Liver (tissue), 9 donors: ENCODE results near the gene LRRC32. TPM values are rescaled to one million over a fixed set of nuclear protein-coding genes. Genes with fewer than 3 reads are reported as not detected.

Experiments used
- DNase-seq: peaks from one replicate; pipeline ENCODE4 v3.0.0-alpha.2; 2017; ENCODE audit warnings: low spot score
- H3K27ac ChIP-seq, 2 donors: one replicate each; pipeline ENCODE4 v1.7.0; 2013; ENCODE audit warnings: inconsistent platforms in 2 of 2, low read length in 2 of 2, control low read depth in 1 of 2, low read depth in 1 of 2, mild to moderate bottlenecking in 1 of 2
- H3K27me3 ChIP-seq, 4 donors: one replicate each; pipeline versions ENCODE4 v1.6.1 to v1.7.0; 2013; ENCODE audit warnings: low read length in 3 of 4, inconsistent platforms in 1 of 4, mild to moderate bottlenecking in 1 of 4, moderate library complexity in 1 of 4; ENCODE audit not compliant: control insufficient read depth in 4 of 4, insufficient read depth in 4 of 4
- H3K36me3 ChIP-seq, 4 donors: one replicate each; pipeline versions ENCODE4 v1.6.1 to v1.7.0; 2013; ENCODE audit warnings: low read length in 3 of 4, mild to moderate bottlenecking in 3 of 4, low read depth in 1 of 4, moderate library complexity in 1 of 4; ENCODE audit not compliant: control insufficient read depth in 4 of 4, insufficient read depth in 3 of 4
- H3K4me1 ChIP-seq, 4 donors: one replicate each; pipeline versions ENCODE4 v1.6.1 to v1.7.0; 2013; ENCODE audit warnings: low read length in 3 of 4, mild to moderate bottlenecking in 3 of 4, moderate library complexity in 1 of 4; ENCODE audit not compliant: control insufficient read depth in 4 of 4, insufficient read depth in 4 of 4
- H3K4me3 ChIP-seq, 3 donors: one replicate each; pipeline versions ENCODE4 v1.6.1 to v1.7.0; 2013; ENCODE audit warnings: low read length in 3 of 3, control low read depth in 1 of 3, low read depth in 1 of 3, mild to moderate bottlenecking in 1 of 3
- H3K9ac ChIP-seq, 2 donors: one replicate each; pipeline ENCODE4 v1.7.0; 2013; ENCODE audit warnings: low read length in 2 of 2, mild to moderate bottlenecking in 2 of 2, moderate library complexity in 2 of 2, control low read depth in 1 of 2, low read depth in 1 of 2
- H3K9me3 ChIP-seq, 4 donors: one replicate each; pipeline versions ENCODE4 v1.6.1 to v1.7.0; 2013; ENCODE audit warnings: low read length in 3 of 4; ENCODE audit not compliant: control insufficient read depth in 4 of 4
- EGR1 ChIP-seq, 2 donors: IDR thresholded peaks; 2 replicates each; pipeline ENCODE4 v1.6.1; 2016 to 2018; ENCODE audit warnings: antibody characterized with exemption in 2 of 2, low read depth in 2 of 2
- FOXA1 ChIP-seq: IDR thresholded peaks from 2 replicates; pipeline ENCODE4 v1.6.1; 2016; ENCODE audit warnings: antibody characterized with exemption
- FOXA2 ChIP-seq: IDR thresholded peaks from 2 replicates; pipeline ENCODE4 v1.6.1; 2016; ENCODE audit warnings: antibody characterized with exemption
- GABPA ChIP-seq, 2 donors: IDR thresholded peaks in 1 of 2; conservative IDR thresholded peaks in 1 of 2; 2 replicates each; pipeline ENCODE4 v1.6.1; 2016; ENCODE audit warnings: antibody characterized with exemption in 2 of 2, mild to moderate bottlenecking in 1 of 2, moderate library complexity in 1 of 2
- HNF4A ChIP-seq, 2 donors: conservative IDR thresholded peaks; 2 replicates each; pipeline ENCODE4 v1.6.1; 2016; ENCODE audit warnings: antibody characterized with exemption in 2 of 2, mild to moderate bottlenecking in 2 of 2
- HNF4G ChIP-seq: IDR thresholded peaks from 2 replicates; pipeline ENCODE4 v1.6.1; 2016; ENCODE audit warnings: antibody characterized with exemption
- JUND ChIP-seq, 2 donors: IDR thresholded peaks; 2 replicates each; pipeline ENCODE4 v1.6.1; 2016; ENCODE audit warnings: antibody characterized with exemption in 2 of 2
- MAX ChIP-seq: IDR thresholded peaks from 2 replicates; pipeline ENCODE4 v1.6.1; 2016; ENCODE audit warnings: antibody characterized with exemption
- NR2F2 ChIP-seq: IDR thresholded peaks from 2 replicates; pipeline ENCODE4 v1.6.1; 2016; ENCODE audit warnings: antibody characterized with exemption
- RAD21 ChIP-seq, 2 donors: IDR thresholded peaks; 2 replicates each; pipeline ENCODE4 v1.6.1; 2016; ENCODE audit warnings: antibody characterized with exemption in 2 of 2, mild to moderate bottlenecking in 2 of 2
- RXRA ChIP-seq, 2 donors: IDR thresholded peaks; 2 replicates each; pipeline ENCODE4 v1.6.1; 2017 to 2018; ENCODE audit warnings: antibody characterized with exemption in 2 of 2, mild to moderate bottlenecking in 1 of 2
- SP1 ChIP-seq: IDR thresholded peaks from 2 replicates; pipeline ENCODE4 v1.6.1; 2018; ENCODE audit warnings: antibody characterized with exemption, mild to moderate bottlenecking
- TAF1 ChIP-seq: conservative IDR thresholded peaks from 2 replicates; pipeline ENCODE4 v1.6.1; 2016; ENCODE audit warnings: antibody characterized with exemption, mild to moderate bottlenecking
- YY1 ChIP-seq: IDR thresholded peaks from 2 replicates; pipeline ENCODE4 v1.6.1; 2016; ENCODE audit warnings: antibody characterized with exemption, mild to moderate bottlenecking
- ZBTB33 ChIP-seq: IDR thresholded peaks from 2 replicates; pipeline ENCODE4 v1.6.1; 2016; ENCODE audit warnings: antibody characterized with exemption
- WGBS: extraction: QIAGEN DNeasy Blood & Tissue Kit; methylation state at CpG from one replicate; pipeline ENCODE4 v1.1.7; 2013; 5-methylcytosine and 5-hydroxymethylcytosine counted together
- polyA plus RNA-seq, 2 donors: library from polyadenylated mRNA; stranded (reverse) in 1 of 2; unstranded in 1 of 2; fragments of 200-250 nt in 1 of 2; fragments of >200 nt in 1 of 2; fragmentation: Nextera tagmentation in 1 of 2; extraction: Ambion mirVana in 1 of 2; gene quantifications; one replicate each; pipeline versions ENCODE4 v1.2.1 to v1.2.3, GENCODE V29; 2013 to 2015
- total RNA-seq, 2 donors: library from RNA; depleted of rRNA; stranded (reverse); fragments of >200 nt; gene quantifications; one replicate each; pipeline ENCODE4 v1.2.3, GENCODE V29; 2014
- TF ChIP-seq, protein P1 (sequence below): IDR thresholded peaks from 2 replicates; pipeline ENCODE4 v1.6.1; 2016; ENCODE audit warnings: antibody characterized with exemption
- TF ChIP-seq, protein P2 (sequence below): IDR thresholded peaks from 2 replicates; pipeline ENCODE4 v1.6.1; 2016; ENCODE audit warnings: antibody characterized with exemption, mild to moderate bottlenecking
- TF ChIP-seq, protein P3 (sequence below): fragments of 150-350 bp; IDR thresholded peaks from 2 replicates; pipeline ENCODE4 v1.5.1; 2017; ENCODE audit warnings: improper control_type of control experiment, low read depth, low read length; ENCODE audit not compliant: missing input control
- donor health status: healthy.
- donor health status: healthy.
- donor health status: healthy.
- donor health status: healthy.
- donor health status: healthy.

LRRC32 gene
- total and polyA plus RNA-seq, 4 donors, result 5.4 to 15.4 (median 9.3) TPM

GRCh38 chr11:76627606-76628005 is 42.9 kb downstream of the LRRC32 start (continued):
- TF ChIP-seq, protein P1, sequence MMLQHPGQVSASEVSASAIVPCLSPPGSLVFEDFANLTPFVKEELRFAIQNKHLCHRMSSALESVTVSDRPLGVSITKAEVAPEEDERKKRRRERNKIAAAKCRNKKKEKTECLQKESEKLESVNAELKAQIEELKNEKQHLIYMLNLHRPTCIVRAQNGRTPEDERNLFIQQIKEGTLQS, result no peak
- no peak for TF ChIP-seq FOXA1
- no peak for TF ChIP-seq NR2F2
- TF ChIP-seq RXRA (IDR thresholded peaks at IDR 0.05), result no peak
- no peak for TF ChIP-seq GABPA (IDR thresholded peaks at IDR 0.05 in 1 of 2, conservative IDR thresholded peaks at IDR 0.05 in 1 of 2)
- TF ChIP-seq RAD21 (IDR thresholded peaks at IDR 0.05), result no peak
- TF ChIP-seq HNF4G, result no peak
- TF ChIP-seq TAF1, result no peak
- TF ChIP-seq YY1, result no peak

- no peak overlapping the region for H3K4me3 ChIP-seq
- H3K36me3 ChIP-seq, result no peaks in the 10 kb centered on the region
- no peak overlapping the region for H3K27ac ChIP-seq
- H3K9me3 ChIP-seq, result peaks cover 3 to 12% (median 3%) of the 10 kb centered on the region in 4 donors
- no peaks in the 10 kb centered on the region for H3K27me3 ChIP-seq
- peaks cover 0 to 8% (median 0%) of the 10 kb centered on the region in 4 donors for H3K4me1 ChIP-seq
- 79% methylated on average over 6 of the region's 6 CpGs for WGBS
- no peak overlapping the region for H3K9ac ChIP-seq
- DNase-seq, result peak; percentile 32
- TF ChIP-seq HNF4A (conservative IDR thresholded peaks at IDR 0.05) (no peak), TAF1 (no peak), RXRA (IDR thresholded peaks at IDR 0.05) (no peak), HNF4G (no peak), FOXA1 (no peak), NR2F2 (no peak), GABPA (IDR thresholded peaks at IDR 0.05 in 1 of 2, conservative IDR thresholded peaks at IDR 0.05 in 1 of 2) (no peak), EGR1 (IDR thresholded peaks at IDR 0.05; ENCODE audit: low read depth in 2 of 2) (no peak), MAX (no peak), FOXA2 (no peak), RAD21 (IDR thresholded peaks at IDR 0.05) (no peak), SP1 (no peak), YY1 (no peak), ZBTB33 (no peak), JUND (IDR thresholded peaks at IDR 0.05) (no peak)
- TF ChIP-seq, protein P2, sequence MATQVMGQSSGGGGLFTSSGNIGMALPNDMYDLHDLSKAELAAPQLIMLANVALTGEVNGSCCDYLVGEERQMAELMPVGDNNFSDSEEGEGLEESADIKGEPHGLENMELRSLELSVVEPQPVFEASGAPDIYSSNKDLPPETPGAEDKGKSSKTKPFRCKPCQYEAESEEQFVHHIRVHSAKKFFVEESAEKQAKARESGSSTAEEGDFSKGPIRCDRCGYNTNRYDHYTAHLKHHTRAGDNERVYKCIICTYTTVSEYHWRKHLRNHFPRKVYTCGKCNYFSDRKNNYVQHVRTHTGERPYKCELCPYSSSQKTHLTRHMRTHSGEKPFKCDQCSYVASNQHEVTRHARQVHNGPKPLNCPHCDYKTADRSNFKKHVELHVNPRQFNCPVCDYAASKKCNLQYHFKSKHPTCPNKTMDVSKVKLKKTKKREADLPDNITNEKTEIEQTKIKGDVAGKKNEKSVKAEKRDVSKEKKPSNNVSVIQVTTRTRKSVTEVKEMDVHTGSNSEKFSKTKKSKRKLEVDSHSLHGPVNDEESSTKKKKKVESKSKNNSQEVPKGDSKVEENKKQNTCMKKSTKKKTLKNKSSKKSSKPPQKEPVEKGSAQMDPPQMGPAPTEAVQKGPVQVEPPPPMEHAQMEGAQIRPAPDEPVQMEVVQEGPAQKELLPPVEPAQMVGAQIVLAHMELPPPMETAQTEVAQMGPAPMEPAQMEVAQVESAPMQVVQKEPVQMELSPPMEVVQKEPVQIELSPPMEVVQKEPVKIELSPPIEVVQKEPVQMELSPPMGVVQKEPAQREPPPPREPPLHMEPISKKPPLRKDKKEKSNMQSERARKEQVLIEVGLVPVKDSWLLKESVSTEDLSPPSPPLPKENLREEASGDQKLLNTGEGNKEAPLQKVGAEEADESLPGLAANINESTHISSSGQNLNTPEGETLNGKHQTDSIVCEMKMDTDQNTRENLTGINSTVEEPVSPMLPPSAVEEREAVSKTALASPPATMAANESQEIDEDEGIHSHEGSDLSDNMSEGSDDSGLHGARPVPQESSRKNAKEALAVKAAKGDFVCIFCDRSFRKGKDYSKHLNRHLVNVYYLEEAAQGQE, result no peak
- TF ChIP-seq, protein P3, sequence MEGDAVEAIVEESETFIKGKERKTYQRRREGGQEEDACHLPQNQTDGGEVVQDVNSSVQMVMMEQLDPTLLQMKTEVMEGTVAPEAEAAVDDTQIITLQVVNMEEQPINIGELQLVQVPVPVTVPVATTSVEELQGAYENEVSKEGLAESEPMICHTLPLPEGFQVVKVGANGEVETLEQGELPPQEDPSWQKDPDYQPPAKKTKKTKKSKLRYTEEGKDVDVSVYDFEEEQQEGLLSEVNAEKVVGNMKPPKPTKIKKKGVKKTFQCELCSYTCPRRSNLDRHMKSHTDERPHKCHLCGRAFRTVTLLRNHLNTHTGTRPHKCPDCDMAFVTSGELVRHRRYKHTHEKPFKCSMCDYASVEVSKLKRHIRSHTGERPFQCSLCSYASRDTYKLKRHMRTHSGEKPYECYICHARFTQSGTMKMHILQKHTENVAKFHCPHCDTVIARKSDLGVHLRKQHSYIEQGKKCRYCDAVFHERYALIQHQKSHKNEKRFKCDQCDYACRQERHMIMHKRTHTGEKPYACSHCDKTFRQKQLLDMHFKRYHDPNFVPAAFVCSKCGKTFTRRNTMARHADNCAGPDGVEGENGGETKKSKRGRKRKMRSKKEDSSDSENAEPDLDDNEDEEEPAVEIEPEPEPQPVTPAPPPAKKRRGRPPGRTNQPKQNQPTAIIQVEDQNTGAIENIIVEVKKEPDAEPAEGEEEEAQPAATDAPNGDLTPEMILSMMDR, result no peak
- TF ChIP-seq, protein P1, result no peak
These were observed 43.6 kb downstream of the LRRC32 start for GRCh38 chr11:76626921-76627401.
